Measurements from ENCODE around the gene CUL7.

DNA sequence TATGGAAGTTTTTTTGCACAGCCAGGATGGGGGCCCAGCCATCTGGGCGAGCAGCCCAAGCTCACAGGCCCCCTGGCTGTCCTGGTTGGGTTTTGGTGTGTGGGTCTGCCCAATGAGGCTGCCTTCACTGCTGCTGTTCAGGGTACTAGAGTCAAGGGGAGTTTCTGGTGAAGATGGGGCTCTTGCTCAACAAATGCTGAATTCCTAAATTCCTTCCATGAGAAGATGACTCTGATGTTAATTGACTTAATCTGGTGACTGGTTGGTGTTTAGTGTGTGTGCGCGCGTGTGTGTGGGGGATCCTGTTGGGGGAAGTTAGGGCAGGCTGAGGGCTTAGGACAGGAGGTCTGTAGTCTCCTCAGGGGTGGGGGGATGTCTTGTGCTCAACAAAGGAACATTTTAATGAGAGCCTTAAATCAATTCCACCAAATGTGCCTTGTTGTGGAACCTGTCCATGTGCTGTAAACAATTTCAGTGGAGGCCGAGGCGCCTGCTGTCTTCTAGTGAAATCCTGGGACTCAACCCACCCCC is 24.4 kb upstream of the CUL7 start:
- TF ChIP-seq RAD21 (conservative IDR thresholded peaks at IDR 0.05) (no peak), EZH2 (IDR thresholded peaks at IDR 0.05; ENCODE audit: borderline replicate concordance, insufficient read depth, low read length, poor library complexity, severe bottlenecking) (no peak), POLR2AphosphoS5 (IDR thresholded peaks at IDR 0.05) (no peak)
- TF ChIP-seq, protein P1, sequence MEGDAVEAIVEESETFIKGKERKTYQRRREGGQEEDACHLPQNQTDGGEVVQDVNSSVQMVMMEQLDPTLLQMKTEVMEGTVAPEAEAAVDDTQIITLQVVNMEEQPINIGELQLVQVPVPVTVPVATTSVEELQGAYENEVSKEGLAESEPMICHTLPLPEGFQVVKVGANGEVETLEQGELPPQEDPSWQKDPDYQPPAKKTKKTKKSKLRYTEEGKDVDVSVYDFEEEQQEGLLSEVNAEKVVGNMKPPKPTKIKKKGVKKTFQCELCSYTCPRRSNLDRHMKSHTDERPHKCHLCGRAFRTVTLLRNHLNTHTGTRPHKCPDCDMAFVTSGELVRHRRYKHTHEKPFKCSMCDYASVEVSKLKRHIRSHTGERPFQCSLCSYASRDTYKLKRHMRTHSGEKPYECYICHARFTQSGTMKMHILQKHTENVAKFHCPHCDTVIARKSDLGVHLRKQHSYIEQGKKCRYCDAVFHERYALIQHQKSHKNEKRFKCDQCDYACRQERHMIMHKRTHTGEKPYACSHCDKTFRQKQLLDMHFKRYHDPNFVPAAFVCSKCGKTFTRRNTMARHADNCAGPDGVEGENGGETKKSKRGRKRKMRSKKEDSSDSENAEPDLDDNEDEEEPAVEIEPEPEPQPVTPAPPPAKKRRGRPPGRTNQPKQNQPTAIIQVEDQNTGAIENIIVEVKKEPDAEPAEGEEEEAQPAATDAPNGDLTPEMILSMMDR (IDR thresholded peaks at IDR 0.05; ENCODE audit: poor library complexity, severe bottlenecking) = no peak

Data from neural cell (in vitro differentiated cells).